ENCODE results near the gene ACSF3.

ACSF3 gene

DNA sequence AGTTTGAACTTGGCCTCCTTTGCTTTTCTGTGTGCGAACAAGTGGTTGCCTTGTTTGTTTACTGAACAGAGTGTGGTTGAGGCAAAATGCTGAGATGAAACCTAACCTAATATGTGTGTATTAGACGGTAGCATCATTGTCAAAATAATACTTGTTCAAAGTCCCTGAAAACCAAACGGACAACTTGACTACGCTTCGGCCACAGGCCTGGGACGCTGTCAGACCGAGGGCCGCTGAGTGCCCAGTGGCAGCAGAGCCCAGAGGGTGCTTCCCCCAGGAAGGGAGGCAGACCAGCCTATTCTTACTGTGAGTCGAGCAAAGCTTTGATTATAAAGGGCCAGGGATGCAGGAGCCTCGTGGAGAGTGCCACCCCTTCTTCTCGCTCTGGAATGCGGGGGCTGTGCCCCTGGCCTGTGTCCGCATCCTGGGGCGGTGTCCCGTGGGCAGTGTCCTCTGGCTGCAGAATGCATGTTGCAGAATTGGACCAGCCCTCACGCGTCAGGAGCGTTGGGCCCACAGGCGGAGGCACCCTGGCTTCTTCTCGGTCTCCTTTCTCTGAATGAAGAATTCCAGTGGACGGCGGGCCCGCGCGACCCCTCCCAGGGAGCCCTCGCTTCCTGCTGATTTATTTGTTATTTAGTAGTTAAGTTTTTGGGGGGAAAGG lies 5.2 kb downstream of the ACSF3 start:
- Histone ChIP-seq H3K27me3 (no peaks in the 10 kb centered on the region), H3K9me3 (no peaks in the 10 kb centered on the region), H3K36me3 (peaks cover 37% of the 10 kb centered on the region), H3K4me1 (peaks cover 6% of the 10 kb centered on the region), H3K4me3 (ENCODE audit: low read depth, low read length) (no peak overlapping the region)
- TF ChIP-seq, protein P1, sequence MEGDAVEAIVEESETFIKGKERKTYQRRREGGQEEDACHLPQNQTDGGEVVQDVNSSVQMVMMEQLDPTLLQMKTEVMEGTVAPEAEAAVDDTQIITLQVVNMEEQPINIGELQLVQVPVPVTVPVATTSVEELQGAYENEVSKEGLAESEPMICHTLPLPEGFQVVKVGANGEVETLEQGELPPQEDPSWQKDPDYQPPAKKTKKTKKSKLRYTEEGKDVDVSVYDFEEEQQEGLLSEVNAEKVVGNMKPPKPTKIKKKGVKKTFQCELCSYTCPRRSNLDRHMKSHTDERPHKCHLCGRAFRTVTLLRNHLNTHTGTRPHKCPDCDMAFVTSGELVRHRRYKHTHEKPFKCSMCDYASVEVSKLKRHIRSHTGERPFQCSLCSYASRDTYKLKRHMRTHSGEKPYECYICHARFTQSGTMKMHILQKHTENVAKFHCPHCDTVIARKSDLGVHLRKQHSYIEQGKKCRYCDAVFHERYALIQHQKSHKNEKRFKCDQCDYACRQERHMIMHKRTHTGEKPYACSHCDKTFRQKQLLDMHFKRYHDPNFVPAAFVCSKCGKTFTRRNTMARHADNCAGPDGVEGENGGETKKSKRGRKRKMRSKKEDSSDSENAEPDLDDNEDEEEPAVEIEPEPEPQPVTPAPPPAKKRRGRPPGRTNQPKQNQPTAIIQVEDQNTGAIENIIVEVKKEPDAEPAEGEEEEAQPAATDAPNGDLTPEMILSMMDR (IDR thresholded peaks at IDR 0.05; ENCODE audit: low read depth, low read length): no peak
- DNase-seq: no peak

DNA sequence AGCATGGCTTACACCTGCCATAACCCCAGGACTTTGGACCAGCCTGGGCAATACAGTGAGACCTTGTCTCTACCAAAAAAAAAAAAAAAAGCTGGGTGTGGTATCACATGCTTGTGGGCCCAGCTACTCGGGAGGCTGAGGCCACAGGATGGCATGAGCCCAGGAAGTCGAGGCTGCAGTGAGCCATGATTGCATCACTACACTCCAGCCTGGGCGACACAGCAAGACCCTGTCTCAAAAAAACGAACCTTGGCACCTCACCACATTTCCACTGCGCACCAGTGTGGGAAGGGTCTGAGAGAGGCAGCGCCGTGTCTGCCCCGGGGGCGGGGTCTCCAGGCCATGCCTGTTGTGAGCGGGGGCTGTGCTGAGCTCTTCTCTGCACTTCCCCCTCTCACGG lies 6.3 kb downstream of the ACSF3 start:
- no peak for DNase-seq
- TF ChIP-seq, protein P1 (IDR thresholded peaks at IDR 0.05; ENCODE audit: low read depth, low read length): no peak
- Histone ChIP-seq H3K4me1 (peaks cover 6% of the 10 kb centered on the region), H3K36me3 (peaks cover 43% of the 10 kb centered on the region), H3K4me3 (ENCODE audit: low read depth, low read length) (no peak overlapping the region), H3K27me3 (no peaks in the 10 kb centered on the region), H3K9me3 (no peaks in the 10 kb centered on the region)

GRCh38 chr16:89100601-89101302 lies 7.1 kb downstream of the ACSF3 start:
- TF ChIP-seq, protein P1 (IDR thresholded peaks at IDR 0.05; ENCODE audit: low read depth, low read length): no peak
- no peak for DNase-seq
- Histone ChIP-seq H3K4me1 (peaks cover 6% of the 10 kb centered on the region), H3K36me3 (peaks cover 52% of the 10 kb centered on the region), H3K4me3 (ENCODE audit: low read depth, low read length) (no peak overlapping the region), H3K9me3 (no peaks in the 10 kb centered on the region), H3K27me3 (no peaks in the 10 kb centered on the region)

GRCh38 chr16:89101303-89102040 lies 7.8 kb downstream of the ACSF3 start:
- Histone ChIP-seq H3K9me3 (no peaks in the 10 kb centered on the region), H3K4me1 (peaks cover 6% of the 10 kb centered on the region), H3K36me3 (peaks cover 53% of the 10 kb centered on the region), H3K4me3 (ENCODE audit: low read depth, low read length) (no peak overlapping the region), H3K27me3 (no peaks in the 10 kb centered on the region)
- TF ChIP-seq, protein P1 (IDR thresholded peaks at IDR 0.05; ENCODE audit: low read depth, low read length): no peak
- DNase-seq: no peak

- no peak overlapping the region for H3K4me3 ChIP-seq (ENCODE audit: low read depth, low read length)
- peaks cover 6% of the 10 kb centered on the region for H3K4me1 ChIP-seq
- H3K27me3 ChIP-seq: no peaks in the 10 kb centered on the region
- no peaks in the 10 kb centered on the region for H3K9me3 ChIP-seq
- H3K36me3 ChIP-seq: peaks cover 58% of the 10 kb centered on the region
- no peak for DNase-seq
- TF ChIP-seq, protein P1 (IDR thresholded peaks at IDR 0.05; ENCODE audit: low read depth, low read length): no peak
These were observed 8.4 kb downstream of the ACSF3 start for GRCh38 chr16:89102041-89102471.

All from BE2C (cell line).